Measurements from ENCODE around the gene IL20RA.

DNA sequence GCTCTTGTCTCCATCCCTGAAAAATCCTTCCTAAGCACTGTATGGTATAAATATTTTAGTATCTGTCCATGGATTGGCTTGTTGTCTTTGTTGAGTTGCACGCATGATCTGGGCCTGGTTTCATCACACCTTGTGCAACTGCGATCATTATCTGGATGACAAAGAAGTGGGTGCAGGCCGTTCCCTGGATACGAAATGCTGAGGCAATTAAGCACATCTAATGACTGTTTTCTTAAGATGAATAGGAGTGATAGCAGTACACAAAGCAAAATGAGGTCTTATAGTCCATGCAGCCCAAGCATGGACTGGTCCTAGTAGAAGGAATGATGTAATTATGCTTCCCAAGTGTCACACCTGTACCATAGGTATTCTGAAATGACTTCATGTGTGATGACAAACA is 74.8 kb downstream of the IL20RA start:
- TF ChIP-seq ELF4 (CRISPR knock-in tag; IDR thresholded peaks at IDR 0.05; ENCODE audit: borderline replicate concordance) (no peak), POLR2A (IDR thresholded peaks at IDR 0.05; ENCODE audit: insufficient read depth in 1 of 2, low read depth in 2 of 2, low read length in 2 of 2) (no peak), ZBTB20 (CRISPR knock-in tag; IDR thresholded peaks at IDR 0.05; ENCODE audit: borderline replicate concordance, low read depth) (no peak), ZNF550 (CRISPR knock-in tag; IDR thresholded peaks at IDR 0.05; ENCODE audit: borderline replicate concordance) (no peak)
